Stimulated activated CD8-positive, alpha-beta memory T cell treated with anti-CD3 and anti-CD28 coated beads, Interleukin-4, amount 100 ng/mL, for 4 hours (primary cell): ENCODE measurements around the gene HMGCLL1.

Experiments used
- DNase-seq, 2 donors: peaks; one replicate each; pipeline ENCODE4 v3.0.0-alpha.2; 2020; ENCODE audit warnings: low read depth in 2 of 2, low spot score in 1 of 2

The HMGCLL1 gene

DNA sequence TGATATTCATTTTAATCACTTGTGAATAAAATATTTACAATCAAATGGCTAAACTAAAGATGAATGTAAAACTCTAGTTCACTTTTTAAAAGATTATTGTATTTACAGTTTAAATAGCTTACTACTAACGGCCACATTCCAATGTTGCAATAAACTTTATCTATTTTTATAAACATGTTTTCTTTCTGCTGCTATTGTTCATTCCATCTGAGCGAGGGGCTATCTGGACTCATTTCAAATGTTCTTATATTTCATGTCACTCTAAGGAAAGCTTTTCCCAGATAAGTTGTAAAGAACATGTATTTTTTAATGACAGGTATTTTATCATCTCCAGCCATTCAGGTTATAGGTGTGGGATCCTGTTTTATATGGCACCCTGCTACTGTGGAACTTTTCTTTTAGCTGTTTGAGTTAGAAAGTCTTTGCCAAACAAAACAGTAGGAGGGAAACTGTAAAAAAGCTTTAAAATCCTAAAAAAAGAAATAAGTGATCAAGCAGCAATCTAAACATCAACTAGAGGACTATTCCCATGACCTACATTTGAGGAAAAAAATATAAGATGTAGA lies 42.5 kb downstream of the HMGCLL1 start:
- DNase-seq: no peak

DNA sequence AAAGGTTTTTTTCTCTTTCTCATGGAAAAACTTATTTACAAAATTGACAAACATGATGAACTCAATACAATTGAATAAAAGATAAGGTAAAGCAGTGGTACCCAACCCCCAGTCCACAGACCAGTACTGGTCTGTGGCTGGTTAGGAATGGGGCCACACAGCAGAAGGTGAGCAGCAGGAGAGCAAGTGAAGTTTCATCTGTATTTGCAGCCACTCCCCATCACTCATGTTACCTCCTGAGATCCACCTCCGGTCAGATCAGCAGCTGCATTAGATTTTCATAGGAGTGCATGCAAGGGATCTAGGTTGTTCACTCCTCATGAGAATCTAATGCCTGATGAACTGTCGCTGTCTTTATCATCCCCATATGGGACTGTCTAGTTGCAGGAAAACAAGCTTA lies 47.5 kb downstream of the HMGCLL1 start:
- DNase-seq: no peak

DNA sequence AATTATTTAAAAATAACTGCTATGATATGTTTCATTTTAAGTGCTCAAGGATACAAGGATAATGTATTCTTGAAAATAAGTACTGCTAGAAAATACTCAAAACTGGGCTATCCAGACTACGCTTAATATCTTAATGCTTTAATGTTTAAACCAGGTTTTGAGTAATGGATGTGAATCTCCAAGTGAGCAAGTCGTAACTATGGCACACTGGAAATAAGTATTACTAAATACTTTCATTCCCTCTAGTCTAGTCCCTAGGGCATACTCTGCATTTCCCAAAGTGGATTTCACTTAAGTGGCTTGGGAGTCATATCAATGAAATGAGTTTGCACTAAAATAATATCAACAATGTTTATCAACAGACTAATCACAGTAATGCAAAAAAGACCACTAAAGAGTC lies 48.1 kb downstream of the HMGCLL1 start:
- no peak for DNase-seq

DNA sequence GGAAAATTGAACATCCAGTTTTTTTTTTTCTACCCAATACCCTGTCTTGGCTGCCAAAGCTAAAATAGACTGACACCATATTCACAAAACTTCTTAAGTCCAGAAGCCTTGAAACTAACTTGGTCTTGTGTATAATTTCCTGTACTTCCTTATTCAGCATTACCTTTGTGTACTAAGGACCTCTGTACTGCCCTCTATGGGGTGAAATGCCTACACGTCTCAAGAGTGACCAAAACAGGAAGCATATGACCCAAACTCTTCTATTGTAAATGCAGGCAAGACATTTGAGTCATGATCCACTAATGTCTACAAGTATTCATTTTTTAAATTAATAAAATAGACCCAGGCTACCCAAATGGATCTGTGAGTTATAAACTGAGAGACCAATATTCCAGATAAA lies 50.4 kb downstream of the HMGCLL1 start:
- no peak for DNase-seq

DNA sequence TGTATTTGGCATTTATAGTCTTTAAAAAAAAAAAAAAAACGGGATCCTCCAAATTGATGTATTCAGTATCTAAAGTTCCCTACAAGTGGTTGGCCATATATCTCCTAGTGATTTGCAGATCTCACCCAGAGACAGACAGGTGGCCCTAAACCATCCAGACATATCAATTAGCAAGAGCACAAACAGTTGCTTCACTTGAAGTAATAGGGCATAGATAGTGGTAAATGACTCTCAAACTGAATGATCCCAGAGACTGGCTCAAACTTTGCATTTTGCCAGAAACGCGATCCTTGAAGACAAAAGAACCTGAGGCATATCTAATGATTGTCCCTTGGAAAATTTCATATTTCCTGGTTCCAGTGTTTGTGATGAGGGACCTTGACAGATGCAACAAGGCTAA lies 54.6 kb downstream of the HMGCLL1 start:
- no peak for DNase-seq

DNA sequence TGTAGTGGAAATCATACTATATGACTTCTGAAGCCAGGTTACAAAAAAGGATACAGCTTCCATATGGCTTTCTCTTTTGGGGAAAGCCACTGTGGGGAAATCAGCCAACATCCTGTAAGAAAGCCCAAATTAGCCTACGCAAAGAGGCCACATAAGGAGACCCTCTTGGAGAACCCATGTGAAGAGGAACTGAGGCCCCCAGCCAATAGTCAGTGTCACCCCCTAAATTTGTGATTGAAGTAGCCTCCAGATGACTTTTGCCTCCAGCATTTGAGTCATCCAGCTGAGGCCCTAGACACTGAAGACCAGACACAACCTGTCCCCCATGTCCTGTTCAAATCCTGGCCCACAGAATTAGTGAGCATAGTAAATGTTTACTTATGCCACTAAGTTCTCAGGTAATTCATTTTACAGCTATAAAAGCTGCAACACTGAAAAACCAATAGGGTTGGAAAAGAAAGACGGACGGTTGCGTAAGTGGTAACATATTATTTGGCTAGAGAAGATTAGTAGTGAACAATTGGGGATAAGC lies 60.4 kb downstream of the HMGCLL1 start:
- DNase-seq: no peak

DNA sequence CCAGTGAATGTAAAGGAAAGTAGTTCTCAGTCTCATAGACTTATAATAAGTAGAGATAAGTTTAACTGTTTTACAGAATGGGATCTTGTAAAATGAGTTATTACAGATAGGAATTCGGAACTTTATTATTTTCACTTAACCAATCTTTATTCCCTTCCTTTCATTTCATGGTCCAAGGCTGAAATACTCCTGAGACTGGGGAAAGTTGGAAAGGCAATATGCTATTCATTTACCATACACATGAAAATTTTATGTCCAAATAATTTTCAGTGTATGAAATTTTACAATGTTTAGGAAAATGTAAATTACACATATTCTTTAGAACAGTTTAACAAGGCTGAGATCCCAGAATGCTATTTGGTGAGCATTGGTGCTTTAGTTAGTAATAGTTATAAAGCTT lies 62.3 kb downstream of the HMGCLL1 start:
- no peak for DNase-seq

DNA sequence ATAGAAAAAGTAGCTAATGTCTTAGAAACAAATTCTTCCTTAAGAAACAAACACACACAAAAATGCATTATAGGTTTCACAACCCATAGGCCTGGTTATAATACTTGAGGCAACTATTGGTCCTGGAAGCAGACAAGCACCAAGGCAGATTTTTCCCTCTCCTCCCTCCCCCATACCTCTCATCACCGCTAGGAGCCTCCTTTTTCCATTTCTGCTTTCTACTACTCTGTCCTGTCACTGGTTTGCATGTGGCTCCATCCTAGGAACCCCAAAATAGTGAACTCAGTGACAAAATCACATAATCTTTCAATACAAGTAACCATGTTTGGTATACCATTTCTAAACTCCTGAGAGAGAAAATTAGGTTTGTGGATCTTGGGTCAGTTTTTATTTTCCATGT lies 66.1 kb downstream of the HMGCLL1 start:
- no peak for DNase-seq

DNA sequence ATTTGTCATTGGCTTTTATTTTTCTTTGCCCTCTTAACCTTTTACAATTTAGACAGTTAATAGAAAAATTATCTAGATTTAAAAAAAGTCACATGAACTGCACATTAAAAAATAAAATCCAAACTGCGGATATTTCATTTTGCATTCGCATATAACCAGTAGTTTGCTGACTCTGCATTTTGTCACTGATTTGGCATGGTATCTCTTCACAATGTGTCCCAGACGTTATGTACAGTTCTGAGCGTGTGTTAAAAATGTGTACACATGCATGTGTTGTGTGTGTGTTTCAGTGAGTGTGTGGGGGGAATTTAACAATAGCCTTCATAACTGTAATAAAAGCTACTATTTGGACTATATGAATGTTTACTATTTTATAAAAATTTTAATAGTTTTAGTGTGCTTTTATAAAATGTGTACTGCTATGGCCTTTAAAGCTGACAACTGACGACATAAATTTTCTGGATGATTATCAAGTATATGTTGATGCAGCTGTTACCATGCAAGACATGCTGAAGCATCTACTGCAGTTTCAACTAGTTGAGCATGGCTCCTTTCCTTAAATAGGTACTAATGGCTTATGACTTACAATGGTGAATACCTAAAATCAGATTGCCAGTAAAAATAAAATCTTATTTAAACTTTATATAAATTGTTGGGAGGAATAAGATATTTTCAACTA lies 67.7 kb downstream of the HMGCLL1 start:
- no peak for DNase-seq

DNA sequence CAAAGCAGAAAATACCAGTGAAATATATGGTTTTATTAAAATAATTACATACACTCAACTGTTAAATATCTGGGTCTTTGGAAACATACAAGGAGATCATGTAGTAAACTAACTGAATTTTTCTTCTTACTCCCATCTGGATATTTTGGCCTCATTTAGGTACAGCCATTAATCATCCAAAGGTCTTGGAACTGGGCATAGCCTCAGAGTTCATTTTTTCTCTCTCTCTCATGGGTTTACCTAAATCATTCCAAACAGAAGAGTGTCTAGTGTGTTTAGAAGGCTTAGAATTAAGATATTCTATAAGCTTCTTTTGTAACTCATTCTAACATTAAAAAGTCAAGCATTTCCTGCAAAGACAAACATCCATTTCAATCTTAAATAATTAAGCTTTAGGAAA lies 79.4 kb downstream of the HMGCLL1 start:
- no peak for DNase-seq

DNA sequence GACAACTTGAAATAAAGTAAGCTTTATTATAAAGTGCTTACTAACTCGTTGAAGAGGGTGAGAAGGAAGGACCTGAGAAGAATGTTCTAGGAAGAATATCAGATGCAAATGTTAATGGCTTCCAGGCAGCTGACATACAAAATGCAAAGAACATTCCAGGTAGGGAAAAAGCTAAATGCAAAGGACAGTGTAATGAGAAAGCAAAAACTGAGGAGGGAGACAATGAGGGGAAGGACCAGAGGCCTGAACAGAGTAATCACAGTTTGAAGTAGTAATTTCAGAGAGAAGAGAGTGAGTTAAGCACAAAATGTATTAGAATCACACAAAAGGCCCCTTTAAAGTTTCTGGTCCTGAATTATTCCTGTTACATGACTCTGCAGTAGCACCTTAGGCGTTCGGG lies 81.3 kb downstream of the HMGCLL1 start:
- DNase-seq: no peak

DNA sequence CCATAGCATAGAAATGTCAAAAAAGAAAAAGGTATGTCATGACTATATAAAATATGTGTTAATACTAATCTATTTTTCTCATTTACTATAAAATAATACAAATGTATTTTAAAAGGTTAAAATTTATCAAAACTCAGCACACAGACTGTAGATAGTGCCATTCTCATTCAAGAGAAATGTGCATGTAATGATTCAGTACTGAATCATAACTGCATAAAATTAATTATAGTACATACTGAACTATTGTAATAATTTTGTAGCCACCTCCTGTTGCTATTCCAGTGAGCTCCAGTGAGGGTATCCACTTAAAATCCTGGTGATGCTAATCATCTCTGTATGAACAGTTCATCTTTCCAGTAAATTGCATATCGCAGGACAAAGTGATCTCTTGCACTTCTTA lies 82.8 kb downstream of the HMGCLL1 start:
- DNase-seq: no peak

DNA sequence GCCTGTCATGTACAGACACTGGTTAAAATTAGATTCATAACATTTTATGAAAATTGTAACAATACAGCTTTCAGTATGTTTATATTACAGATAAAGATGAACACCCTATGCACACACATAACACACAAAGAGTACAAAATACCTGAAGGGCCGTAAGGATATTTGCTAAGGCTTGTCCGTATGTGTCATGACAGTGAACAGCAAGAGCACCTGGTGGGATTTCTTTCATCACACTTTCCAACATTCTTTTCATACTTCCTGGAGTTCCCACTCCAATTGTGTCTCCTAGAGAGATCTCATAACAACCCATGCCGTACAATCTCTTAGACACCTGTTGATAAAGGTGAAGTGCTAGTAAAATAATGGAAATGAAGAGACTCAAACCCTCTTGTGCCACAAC lies 83.7 kb downstream of the HMGCLL1 start:
- DNase-seq: no peak

DNA sequence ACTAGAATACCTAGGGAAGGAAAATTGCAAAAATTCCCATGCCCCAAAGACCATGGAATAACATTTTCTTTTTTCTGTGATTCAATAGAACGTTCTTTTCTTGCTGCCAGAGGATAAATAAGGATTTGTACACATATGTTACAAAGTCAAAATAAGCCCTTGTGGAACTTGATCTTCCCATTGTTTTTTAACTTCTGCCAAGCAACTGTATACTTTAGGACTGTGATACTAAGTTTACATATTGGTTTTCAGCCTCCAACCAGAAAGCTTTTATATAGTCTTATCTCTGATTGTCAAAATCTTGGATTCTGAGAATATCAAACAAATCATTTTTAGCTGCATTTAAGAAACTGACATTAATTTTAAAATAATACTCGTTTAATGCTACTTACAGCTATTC lies 84.6 kb downstream of the HMGCLL1 start:
- no peak for DNase-seq

DNA sequence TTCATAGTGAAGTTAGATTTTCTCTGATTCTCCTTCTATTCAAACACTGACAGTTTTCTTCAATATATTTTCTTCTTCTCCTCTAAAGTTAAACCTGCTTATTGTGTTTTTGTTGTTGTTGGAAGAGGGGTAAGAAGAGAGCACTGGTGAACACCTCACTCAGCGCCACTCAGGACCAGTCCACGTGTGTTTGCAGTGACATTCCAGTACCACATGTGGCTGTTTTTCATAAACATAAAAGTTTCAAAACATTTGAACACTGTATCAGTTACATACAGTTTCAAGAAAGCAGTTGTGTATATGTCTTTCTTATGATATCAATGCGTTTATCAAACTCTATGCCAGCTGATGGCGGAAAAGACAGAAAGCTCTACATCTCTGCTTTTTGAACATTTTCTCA lies 86.7 kb downstream of the HMGCLL1 start:
- DNase-seq: no peak

DNA sequence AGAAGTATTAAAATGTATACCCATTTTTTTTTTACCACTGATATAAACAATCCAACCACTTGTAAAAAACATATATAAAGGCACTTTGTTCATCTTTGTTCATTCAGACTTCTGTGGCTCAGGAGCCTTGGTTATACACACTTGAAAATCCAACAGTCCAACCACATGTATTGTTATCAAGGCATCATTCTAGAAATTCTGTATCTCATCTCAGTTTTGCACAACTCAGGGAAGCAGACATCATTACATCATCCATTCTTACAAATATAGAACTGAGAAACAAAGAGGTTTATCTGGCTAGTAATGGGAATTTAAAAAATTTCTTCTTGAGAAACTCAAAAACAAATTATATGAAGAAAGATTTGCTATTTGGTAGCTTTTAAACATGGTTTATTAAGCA lies 88.1 kb downstream of the HMGCLL1 start:
- no peak for DNase-seq

DNA sequence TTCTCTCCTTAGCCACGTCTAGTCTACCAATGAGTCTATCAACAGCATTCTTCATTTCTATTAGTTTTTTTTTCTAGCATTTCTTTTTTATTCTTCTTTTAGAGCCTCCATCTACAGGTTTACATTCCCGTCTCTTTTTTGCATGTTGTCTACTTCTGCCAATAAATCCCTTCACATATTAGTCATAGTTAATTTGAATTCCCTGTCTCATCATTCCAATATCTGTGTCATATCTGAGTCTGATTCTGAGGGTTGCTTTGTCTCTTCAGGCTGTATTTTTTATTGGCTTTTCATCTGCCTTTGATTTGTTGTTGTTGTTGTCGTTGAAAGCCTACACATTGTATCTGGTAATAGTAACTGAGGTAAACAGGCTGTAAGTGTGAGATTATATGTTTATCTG lies 104.6 kb downstream of the HMGCLL1 start:
- no peak for DNase-seq

DNA sequence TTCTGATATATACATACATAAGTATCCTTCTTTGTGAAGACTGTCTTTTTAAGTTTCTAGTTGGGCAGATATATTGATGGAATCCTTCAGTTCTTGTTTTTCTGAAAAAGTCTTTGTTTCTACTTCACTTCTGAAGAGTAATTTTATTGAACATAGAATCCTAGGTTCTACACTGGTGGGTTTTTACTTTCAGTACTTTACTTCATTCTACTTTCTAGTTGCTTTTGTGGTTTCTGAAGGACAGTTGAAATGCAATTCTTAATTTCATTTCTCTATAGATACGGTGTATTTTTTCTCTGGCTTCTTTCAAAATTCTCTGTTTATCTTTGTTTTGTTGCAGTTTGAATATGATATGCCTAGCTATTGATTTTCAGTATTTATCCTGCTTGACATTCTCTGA lies 105.3 kb downstream of the HMGCLL1 start:
- no peak for DNase-seq

DNA sequence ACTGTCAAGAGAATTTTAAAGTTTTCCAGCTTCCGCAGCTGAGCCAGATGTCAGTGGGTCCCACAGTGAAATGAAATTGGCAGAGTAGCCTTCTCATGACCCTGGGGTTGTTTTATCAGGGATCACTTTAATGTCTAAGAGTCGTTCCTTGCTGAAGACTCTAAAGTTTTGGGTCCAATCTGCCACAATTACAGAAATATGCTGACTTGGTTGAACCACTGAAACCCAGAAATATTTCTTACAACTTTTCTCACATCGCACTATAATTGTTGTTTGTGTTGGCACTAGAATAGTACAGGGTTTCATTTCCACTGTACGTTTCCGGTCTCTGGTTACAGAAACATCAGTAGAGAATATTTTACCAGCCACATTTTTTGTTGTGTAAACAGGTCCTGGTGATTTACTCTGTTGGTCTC lies 109.0 kb downstream of the HMGCLL1 start:
- no peak for DNase-seq

DNA sequence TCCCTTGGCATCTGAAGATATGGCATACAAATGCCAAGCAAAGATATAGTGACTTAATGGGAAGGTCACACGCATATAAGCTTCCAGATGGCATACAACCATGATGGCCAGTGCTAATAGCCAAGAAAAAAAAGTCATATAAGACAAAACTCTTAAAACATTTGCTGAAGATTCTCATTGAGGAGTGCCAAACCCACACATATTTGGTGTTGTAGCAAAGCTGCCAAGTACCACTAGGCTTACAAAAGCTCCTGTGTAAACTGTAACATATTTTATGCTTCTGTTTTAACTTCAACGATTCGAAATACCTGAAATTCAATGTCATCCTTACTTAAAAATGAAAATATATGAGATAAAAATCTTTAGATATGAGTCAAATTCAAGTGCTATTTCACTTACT lies 123.0 kb downstream of the HMGCLL1 start:
- no peak for DNase-seq

DNA sequence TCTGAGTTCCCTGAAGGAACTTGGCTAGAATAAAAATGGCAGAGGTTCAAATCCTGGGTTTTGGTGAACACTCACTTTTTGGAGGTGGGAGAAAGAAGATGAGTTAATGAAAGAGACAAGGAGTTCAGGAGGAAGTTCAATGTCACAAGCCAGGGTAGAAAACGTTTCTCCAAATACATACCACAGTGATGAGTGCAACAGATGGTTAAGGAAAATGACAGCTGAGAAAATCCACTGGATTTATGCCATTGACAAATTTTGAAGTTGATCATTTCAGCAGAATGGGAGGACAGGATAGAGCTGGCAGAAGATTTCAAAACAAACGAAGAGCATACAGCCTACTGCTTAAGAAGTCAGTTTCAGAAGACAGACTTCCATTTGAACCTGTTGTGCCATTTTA lies 129.0 kb downstream of the HMGCLL1 start:
- no peak for DNase-seq

DNA sequence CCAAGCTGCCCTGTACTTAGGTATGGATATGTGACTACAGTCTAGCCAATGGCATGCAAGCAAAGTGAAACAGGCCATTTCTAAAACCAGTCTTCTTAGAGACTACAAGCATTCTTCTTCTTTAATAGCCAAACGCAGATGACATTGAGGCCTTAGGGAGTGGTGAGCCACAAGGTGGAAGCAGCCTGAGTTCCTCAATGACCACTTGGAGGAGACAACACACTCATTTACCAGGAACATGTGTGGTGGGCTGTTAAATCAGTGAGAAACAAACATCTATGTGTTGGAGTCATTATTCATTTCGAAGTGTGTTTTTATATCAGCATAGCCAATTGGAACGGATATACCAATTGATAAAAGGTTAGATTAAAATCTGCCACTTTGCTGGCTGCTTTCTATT lies 129.8 kb downstream of the HMGCLL1 start:
- no peak for DNase-seq

DNA sequence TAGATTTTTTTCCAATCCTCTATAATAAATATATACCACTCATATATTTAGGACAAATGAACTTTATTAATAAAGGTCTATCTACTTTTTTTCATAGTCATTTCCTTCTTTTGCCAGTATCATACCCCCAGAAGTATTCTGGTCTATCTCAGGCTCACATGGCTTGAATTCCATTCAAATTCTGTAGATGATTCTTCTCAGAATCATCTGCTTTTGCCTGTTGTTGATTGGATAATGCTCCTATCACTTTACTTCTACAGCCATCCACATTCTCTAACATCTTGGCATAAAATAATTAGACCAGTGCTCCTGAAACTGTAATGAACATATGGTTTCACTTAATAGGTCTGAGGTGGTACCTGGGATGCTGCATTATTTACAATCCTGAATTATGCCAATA lies 130.5 kb downstream of the HMGCLL1 start:
- no peak for DNase-seq
